ENCODE data around the gene FIGN. TPM values are rescaled to one million over a fixed set of nuclear protein-coding genes. Genes with fewer than 3 reads are reported as not detected.

Gene FIGN
- total and polyA plus RNA-seq, 2 of the 13 experiments (the other 11 are each of a cell fraction or from before 2014, with no cell fraction given) = 6.6 to 6.7 TPM

GRCh38 chr2:163570391-163570790 lies 165.4 kb downstream of the FIGN start:
- Histone ChIP-seq H3K9me3 (ENCODE audit: low read length) (no peaks in the 10 kb centered on the region), H4K20me1 (ENCODE audit: insufficient read depth, low read length) (no peaks in the 10 kb centered on the region), H3K9ac (ENCODE audit: insufficient read depth, low read depth, low read length) (no peak overlapping the region), H2AFZ (ENCODE audit: low read length) (no peak overlapping the region), H3K79me2 (ENCODE audit: insufficient read depth, low read length) (no peaks in the 10 kb centered on the region), H3K36me3 (replicated peaks in 1 of 2; ENCODE audit: control insufficient read depth in 1 of 2, insufficient read depth in 2 of 2, low read length in 2 of 2) (no peaks in the 10 kb centered on the region), H3K4me3 (replicated peaks in 1 of 3; ENCODE audit: insufficient read depth in 1 of 3, low read depth in 2 of 3, low read length in 3 of 3) (no peak overlapping the region), H3K4me2 (ENCODE audit: low read depth, low read length) (no peak overlapping the region), H3K4me1 (ENCODE audit: insufficient read depth, low read length) (peaks cover 18% of the 10 kb centered on the region), H3K27ac (ENCODE audit: extremely low read length, insufficient read depth, low read length) (no peak overlapping the region), H3K27me3 (ENCODE audit: control insufficient read depth in 1 of 2, insufficient read depth in 2 of 2, low read length in 2 of 2) (no peaks in the 10 kb centered on the region)
- DNase-seq (ENCODE audit: low spot score) (no peak), ATAC-seq (no peak), FAIRE-seq (no peak)
- BruUV-seq (replicated peaks) = no TSS peak
- ChIA-PET POLR2A (no interaction called here), CTCF (ENCODE audit: low intra/inter-chr PET ratio, low total read pairs) (no interaction called here)
- no peak for TF ChIP-seq TFE3 (CRISPR knock-in tag; IDR thresholded peaks at IDR 0.05)
- TF ChIP-seq ZBTB3 (CRISPR knock-in tag; IDR thresholded peaks at IDR 0.05; ENCODE audit: borderline replicate concordance, low read depth) = no peak
- no peak for TF ChIP-seq ZNF619 (CRISPR knock-in tag; IDR thresholded peaks at IDR 0.05)
- no peak for TF ChIP-seq ETV5 (CRISPR knock-in tag; IDR thresholded peaks at IDR 0.05; ENCODE audit: borderline replicate concordance)
- no peak for TF ChIP-seq ZNF430 (CRISPR knock-in tag; IDR thresholded peaks at IDR 0.05)
- TF ChIP-seq ZNF232 (CRISPR knock-in tag; IDR thresholded peaks at IDR 0.05; ENCODE audit: borderline replicate concordance) = no peak
- intact Hi-C loops (cut with micrococcal nuclease; ENCODE audit: unreplicated experiment) = no loop called here
- WGBS (ENCODE audit: low lambda C conversion rate) = 24% methylated on average over 3 of the region's 3 CpGs
- in situ Hi-C loops (cut with HindIII; ENCODE audit: extremely low pct_ligation_motif_present, low pct_unique_long_range_greater_than_20kb) = no loop called here

- DNase-seq (ENCODE audit: low spot score) (no peak), FAIRE-seq (no peak), ATAC-seq (no peak; the same call in 2 of the 3 replicates)
- in situ Hi-C loops (cut with HindIII; ENCODE audit: extremely low pct_ligation_motif_present, low pct_unique_long_range_greater_than_20kb) = no loop called here
- H3K27ac ChIP-seq (ENCODE audit: extremely low read length, insufficient read depth, low read length) = no peak overlapping the region
- intact Hi-C loops (cut with micrococcal nuclease; ENCODE audit: unreplicated experiment) = no loop called here
- H3K9ac ChIP-seq (ENCODE audit: insufficient read depth, low read depth, low read length) = no peak overlapping the region
- H3K27me3 ChIP-seq (ENCODE audit: control insufficient read depth in 1 of 2, insufficient read depth in 2 of 2, low read length in 2 of 2) = no peaks in the 10 kb centered on the region
- H3K36me3 ChIP-seq (replicated peaks in 1 of 2; ENCODE audit: control insufficient read depth in 1 of 2, insufficient read depth in 2 of 2, low read length in 2 of 2) = no peaks in the 10 kb centered on the region
- ChIA-PET POLR2A (no interaction called here), CTCF (ENCODE audit: low intra/inter-chr PET ratio, low total read pairs) (no interaction called here)
- H3K4me2 ChIP-seq (ENCODE audit: low read depth, low read length) = no peak overlapping the region
- TF ChIP-seq TAF15 (IDR thresholded peaks at IDR 0.05; ENCODE audit: low read depth, low read length, poor library complexity, severe bottlenecking) = no peak
- TF ChIP-seq ZNF776 (CRISPR knock-in tag; IDR thresholded peaks at IDR 0.05) = no peak
- TF ChIP-seq, protein P1, sequence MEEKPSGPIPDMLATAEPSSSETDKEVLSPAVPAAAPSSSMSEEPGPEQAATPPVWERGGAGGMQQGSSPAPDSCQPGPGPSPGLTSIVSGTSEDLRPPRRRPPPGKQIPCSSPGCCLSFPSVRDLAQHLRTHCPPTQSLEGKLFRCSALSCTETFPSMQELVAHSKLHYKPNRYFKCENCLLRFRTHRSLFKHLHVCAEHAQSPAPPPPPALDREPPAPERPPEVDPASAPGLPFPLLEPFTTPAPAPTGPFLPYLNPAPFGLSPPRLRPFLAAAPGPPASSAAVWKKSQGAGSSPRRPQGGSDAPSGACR (CRISPR knock-in tag; IDR thresholded peaks at IDR 0.05) = no peak
- no peak for TF ChIP-seq RCOR2 (CRISPR knock-in tag; IDR thresholded peaks at IDR 0.05)
- BruUV-seq (replicated peaks) = no TSS peak
- H3K4me1 ChIP-seq (ENCODE audit: insufficient read depth, low read length) = no peaks in the 10 kb centered on the region
- H3K9me3 ChIP-seq (ENCODE audit: low read length) = no peaks in the 10 kb centered on the region
- H3K79me2 ChIP-seq (ENCODE audit: insufficient read depth, low read length) = no peaks in the 10 kb centered on the region
- no peaks in the 10 kb centered on the region for H4K20me1 ChIP-seq (ENCODE audit: insufficient read depth, low read length)
- no peak overlapping the region for H3K4me3 ChIP-seq (replicated peaks in 1 of 3; ENCODE audit: insufficient read depth in 1 of 3, low read depth in 2 of 3, low read length in 3 of 3)
- H2AFZ ChIP-seq (ENCODE audit: low read length) = no peak overlapping the region
- WGBS (ENCODE audit: low lambda C conversion rate) = 29% methylated on average over 1 of the region's 1 CpG
Measured at GRCh38 chr2:163565192-163565591, 170.6 kb downstream of the FIGN start.

All from HepG2 (cell line).